Lower leg skin (tissue), 3 donors: Measurements from ENCODE around the gene ITPKB.

Source experiments
- POLR2A ChIP-seq, 2 donors: fragments of 450-650 bp; IDR thresholded peaks; one replicate each; pipeline ENCODE4 v1.6.1; 2016 to 2017; ENCODE audit warnings: antibody characterized with exemption in 2 of 2, mild to moderate bottlenecking in 1 of 2, moderate library complexity in 1 of 2
- TF ChIP-seq, protein P1 (sequence below), 3 donors: fragments of 450-650 bp; IDR thresholded peaks; one replicate each; pipeline ENCODE4 v1.5.1; 2016; ENCODE audit warnings: antibody characterized with exemption in 3 of 3, mild to moderate bottlenecking in 3 of 3, moderate library complexity in 2 of 3

DNA sequence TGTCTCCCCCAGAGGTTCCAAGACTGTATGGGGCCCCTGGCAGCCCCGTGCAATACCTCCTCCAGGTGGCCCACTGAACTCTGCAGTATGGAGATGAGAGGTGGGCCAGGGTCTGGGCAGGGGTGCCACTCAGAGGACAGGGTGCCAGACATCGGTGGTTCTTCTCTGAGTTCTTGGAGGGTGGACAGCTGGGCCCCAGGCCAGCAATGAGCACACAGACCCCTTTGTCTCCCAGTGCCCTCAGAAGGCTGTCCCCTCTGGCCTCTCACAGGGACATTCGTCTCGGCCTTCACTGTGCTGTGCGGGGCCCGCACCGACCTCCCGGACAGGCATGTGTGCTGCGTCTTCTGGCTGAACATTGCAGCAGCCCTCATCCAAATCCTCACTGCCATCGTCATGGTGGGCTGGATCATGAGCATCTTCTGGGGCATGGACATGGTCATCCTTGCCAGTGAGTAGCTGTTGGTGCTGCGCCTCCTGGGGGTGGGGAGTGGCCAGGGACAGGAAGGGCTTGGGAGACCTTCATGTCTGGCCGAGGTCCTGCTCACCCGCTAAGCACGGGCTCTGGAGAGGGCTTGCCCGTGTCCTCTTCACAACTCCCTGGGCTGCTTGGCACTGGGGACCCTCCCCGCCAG is 142.4 kb downstream of the ITPKB start:
- TF ChIP-seq, protein P1, sequence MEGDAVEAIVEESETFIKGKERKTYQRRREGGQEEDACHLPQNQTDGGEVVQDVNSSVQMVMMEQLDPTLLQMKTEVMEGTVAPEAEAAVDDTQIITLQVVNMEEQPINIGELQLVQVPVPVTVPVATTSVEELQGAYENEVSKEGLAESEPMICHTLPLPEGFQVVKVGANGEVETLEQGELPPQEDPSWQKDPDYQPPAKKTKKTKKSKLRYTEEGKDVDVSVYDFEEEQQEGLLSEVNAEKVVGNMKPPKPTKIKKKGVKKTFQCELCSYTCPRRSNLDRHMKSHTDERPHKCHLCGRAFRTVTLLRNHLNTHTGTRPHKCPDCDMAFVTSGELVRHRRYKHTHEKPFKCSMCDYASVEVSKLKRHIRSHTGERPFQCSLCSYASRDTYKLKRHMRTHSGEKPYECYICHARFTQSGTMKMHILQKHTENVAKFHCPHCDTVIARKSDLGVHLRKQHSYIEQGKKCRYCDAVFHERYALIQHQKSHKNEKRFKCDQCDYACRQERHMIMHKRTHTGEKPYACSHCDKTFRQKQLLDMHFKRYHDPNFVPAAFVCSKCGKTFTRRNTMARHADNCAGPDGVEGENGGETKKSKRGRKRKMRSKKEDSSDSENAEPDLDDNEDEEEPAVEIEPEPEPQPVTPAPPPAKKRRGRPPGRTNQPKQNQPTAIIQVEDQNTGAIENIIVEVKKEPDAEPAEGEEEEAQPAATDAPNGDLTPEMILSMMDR (IDR thresholded peaks at IDR 0.05): no peak
- no peak for TF ChIP-seq POLR2A (IDR thresholded peaks at IDR 0.05)
